GM12873 (cell line): ENCODE data around the gene B3GNT4.

Source experiments
- TF ChIP-seq, protein P1 (sequence below): IDR thresholded peaks from 2 replicates; pipeline ENCODE4 v1.5.1; 2012; ENCODE audit warnings: low read depth, mild to moderate bottlenecking, moderate library complexity, low read length, control low read depth; ENCODE audit not compliant: insufficient read depth; ENCODE audit errors: missing control alignments

Gene B3GNT4

DNA sequence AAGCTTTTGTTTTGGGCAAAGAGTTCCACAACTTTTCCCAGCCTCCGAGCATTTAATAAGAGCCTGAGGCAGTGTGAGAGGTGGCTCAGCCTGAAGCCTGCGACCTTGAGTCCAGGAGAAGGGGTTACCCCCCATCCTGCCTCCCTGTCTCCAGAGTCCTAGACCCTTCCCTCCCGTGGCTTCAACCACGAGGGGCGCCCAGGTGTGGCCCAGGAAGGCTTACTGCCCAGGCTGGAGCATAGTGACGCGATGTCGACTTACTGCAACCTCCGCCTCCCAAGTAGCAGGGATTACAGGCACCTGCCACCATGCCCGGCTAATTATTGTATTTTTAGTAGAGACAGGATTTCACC, 19.9 kb upstream of the B3GNT4 start:
- TF ChIP-seq, protein P1, sequence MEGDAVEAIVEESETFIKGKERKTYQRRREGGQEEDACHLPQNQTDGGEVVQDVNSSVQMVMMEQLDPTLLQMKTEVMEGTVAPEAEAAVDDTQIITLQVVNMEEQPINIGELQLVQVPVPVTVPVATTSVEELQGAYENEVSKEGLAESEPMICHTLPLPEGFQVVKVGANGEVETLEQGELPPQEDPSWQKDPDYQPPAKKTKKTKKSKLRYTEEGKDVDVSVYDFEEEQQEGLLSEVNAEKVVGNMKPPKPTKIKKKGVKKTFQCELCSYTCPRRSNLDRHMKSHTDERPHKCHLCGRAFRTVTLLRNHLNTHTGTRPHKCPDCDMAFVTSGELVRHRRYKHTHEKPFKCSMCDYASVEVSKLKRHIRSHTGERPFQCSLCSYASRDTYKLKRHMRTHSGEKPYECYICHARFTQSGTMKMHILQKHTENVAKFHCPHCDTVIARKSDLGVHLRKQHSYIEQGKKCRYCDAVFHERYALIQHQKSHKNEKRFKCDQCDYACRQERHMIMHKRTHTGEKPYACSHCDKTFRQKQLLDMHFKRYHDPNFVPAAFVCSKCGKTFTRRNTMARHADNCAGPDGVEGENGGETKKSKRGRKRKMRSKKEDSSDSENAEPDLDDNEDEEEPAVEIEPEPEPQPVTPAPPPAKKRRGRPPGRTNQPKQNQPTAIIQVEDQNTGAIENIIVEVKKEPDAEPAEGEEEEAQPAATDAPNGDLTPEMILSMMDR, result no peak

DNA sequence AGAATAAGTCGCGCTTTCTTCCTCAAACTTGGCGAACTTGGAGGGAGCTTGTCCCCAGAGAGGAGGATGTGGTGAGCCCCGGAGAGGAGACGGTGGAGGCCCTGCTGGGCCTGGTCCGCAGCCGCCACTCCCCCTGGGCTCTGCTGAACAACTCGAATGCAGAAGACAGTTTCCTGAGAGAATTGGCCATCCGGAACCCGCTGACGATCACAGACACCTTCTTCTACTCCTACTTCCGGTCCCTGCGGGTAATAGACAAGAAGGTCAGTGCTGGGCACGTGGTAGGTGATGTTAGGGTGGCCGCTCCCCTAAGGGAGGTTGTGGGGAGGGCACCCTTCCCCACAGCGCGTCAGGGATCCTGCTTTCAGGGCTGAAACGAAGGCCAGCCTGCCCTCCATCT, 19.0 kb upstream of the B3GNT4 start:
- TF ChIP-seq, protein P1, result no peak

- TF ChIP-seq, protein P1, result no peak
These were observed 18.4 kb upstream of the B3GNT4 start for GRCh38 chr12:122185079-122185478.

GRCh38 chr12:122185494-122186082, 17.9 kb upstream of the B3GNT4 start:
- TF ChIP-seq, protein P1, result no peak

GRCh38 chr12:122187466-122187865, 16.0 kb upstream of the B3GNT4 start:
- TF ChIP-seq, protein P1, result no peak

- TF ChIP-seq, protein P1, result no peak
These were observed 13.7 kb upstream of the B3GNT4 start for GRCh38 chr12:122189626-122190475.

- TF ChIP-seq, protein P1, result peak; percentile 95
These were observed 12.5 kb upstream of the B3GNT4 start for GRCh38 chr12:122190842-122191668.
